HepG2 (cell line): ENCODE results near the gene TGM2. TPM values are rescaled to one million over a fixed set of nuclear protein-coding genes. Genes with fewer than 3 reads are reported as not detected.

ENCODE experiments used
- ATAC-seq: fragments of 200-7000 bp; cut with Tn5 transposase; 3 replicates; pipeline ENCODE4 v1.9.1; 2020; ENCODE audit warnings: mild to moderate bottlenecking, moderate library complexity
- BruUV-seq: library from RNA; stranded (reverse); fragments of 400-500 nt; replicated peaks from 2 replicates; lab custom pipeline; 2021; lab: Mats Ljungman, UMichigan
- CTCF ChIA-PET: fragments of 300-600 bp; formaldehyde crosslinking; extraction: SDS; loops from one replicate; lab custom pipeline; 2021; ENCODE audit warnings: low total read pairs, inconsistent platforms, low intra/inter-chr PET ratio; lab: Yijun Ruan, JAX
- POLR2A ChIA-PET: fragments of 350-600 bp; sonication (Branson Sonifier 250); formaldehyde crosslinking; loops from one replicate; lab custom pipeline; 2020; ENCODE audit warnings: antibody characterized with exemption, inconsistent platforms; lab: Yijun Ruan, JAX
- DNase-seq: peaks from one replicate; pipeline ENCODE4 v3.0.0-alpha.2; 2015; ENCODE audit warnings: low spot score
- FAIRE-seq: peaks from 3 replicates; lab custom pipeline; 2011; peaks lifted over from hg19 to GRCh38; lab: Jason Lieb, UNC
- H2AFZ ChIP-seq: one replicate; pipeline ENCODE4 v1.6.1; 2011; ENCODE audit warnings: low read length, inconsistent platforms
- H3K27ac ChIP-seq: fragments of 300-600 bp; 3 replicates; pipeline ENCODE4 v1.8.0; 2011; ENCODE audit warnings: mixed run types, mild to moderate bottlenecking, mixed read lengths, low read length, inconsistent platforms; ENCODE audit not compliant: insufficient read depth; ENCODE audit errors: extremely low read length
- H3K27me3 ChIP-seq, 2 experiments: fragments of 200-600 bp in 1 of 2; 2 replicates in 1 of 2; 3 replicates in 1 of 2; pipeline versions ENCODE4 v1.6.0 to v1.8.0; 2011; ENCODE audit warnings: low read length in 2 of 2, mild to moderate bottlenecking in 2 of 2, moderate library complexity in 2 of 2, inconsistent platforms in 1 of 2; ENCODE audit not compliant: insufficient read depth in 2 of 2, control insufficient read depth in 1 of 2
- H3K36me3 ChIP-seq, 2 experiments: fragments of 200-600 bp in 1 of 2; replicated peaks in 1 of 2; 2 replicates in 1 of 2; 3 replicates in 1 of 2; pipeline versions ENCODE4 v1.5.1 to v1.8.0; 2011; ENCODE audit warnings: low read length in 2 of 2, inconsistent platforms in 1 of 2; ENCODE audit not compliant: insufficient read depth in 2 of 2, control insufficient read depth in 1 of 2
- H3K4me1 ChIP-seq: 2 replicates; pipeline ENCODE4 v1.5.1; 2012; ENCODE audit warnings: low read length, inconsistent platforms; ENCODE audit not compliant: insufficient read depth
- H3K4me2 ChIP-seq: 2 replicates; pipeline ENCODE4 v1.6.0; 2011; ENCODE audit warnings: low read depth, low read length, inconsistent platforms
- H3K4me3 ChIP-seq, 3 experiments: fragments of 200-600 bp in 1 of 3; sonication (generic), shearing (Covaris generic) in 1 of 3; replicated peaks in 1 of 3; 2 replicates each; pipeline ENCODE4 v1.5.1; 2011 to 2016; ENCODE audit warnings: low read length in 3 of 3, inconsistent platforms in 2 of 3, low read depth in 2 of 3, mild to moderate bottlenecking in 2 of 3, control low read depth in 1 of 3, mixed read lengths in 1 of 3; ENCODE audit not compliant: insufficient read depth in 1 of 3
- H3K79me2 ChIP-seq: one replicate; pipeline ENCODE4 v1.6.1; 2011; ENCODE audit warnings: low read length, inconsistent platforms; ENCODE audit not compliant: insufficient read depth
- H3K9ac ChIP-seq: 2 replicates; pipeline ENCODE4 v1.6.0; 2011; ENCODE audit warnings: mild to moderate bottlenecking, low read depth, low read length, inconsistent platforms; ENCODE audit not compliant: insufficient read depth
- H3K9me3 ChIP-seq: 2 replicates; pipeline ENCODE4 v1.5.1; 2012; ENCODE audit warnings: mild to moderate bottlenecking, low read length
- H4K20me1 ChIP-seq: 2 replicates; pipeline ENCODE4 v1.6.0; 2011; ENCODE audit warnings: inconsistent platforms, mild to moderate bottlenecking, low read length, moderate library complexity; ENCODE audit not compliant: insufficient read depth
- ELF3 ChIP-seq: IDR thresholded peaks from 2 replicates; pipeline ENCODE4 v1.6.1; 2016; ENCODE audit warnings: missing genetic modification reagents, missing compliant biosample characterization
- ELK4 ChIP-seq: sonication (generic); formaldehyde crosslinking; IDR thresholded peaks from 2 replicates; pipeline ENCODE4 v1.9.0; 2021; ENCODE audit warnings: missing genetic modification reagents, borderline replicate concordance
- IRF1 ChIP-seq: sonication (generic); formaldehyde crosslinking; IDR thresholded peaks from 2 replicates; pipeline ENCODE4 v1.4.0; 2020; ENCODE audit warnings: low read depth, mild to moderate bottlenecking, missing genetic modification reagents
- NFATC3 ChIP-seq: sonication (generic); formaldehyde crosslinking; IDR thresholded peaks from 2 replicates; pipeline ENCODE4 v1.5.1; 2020; ENCODE audit warnings: mild to moderate bottlenecking, missing genetic modification reagents
- NR3C1 ChIP-seq: sonication (generic); formaldehyde crosslinking; IDR thresholded peaks from 2 replicates; pipeline ENCODE4 v1.4.0; 2020; ENCODE audit warnings: missing genetic modification reagents
- NRL ChIP-seq: sonication (generic); formaldehyde crosslinking; IDR thresholded peaks from 2 replicates; pipeline ENCODE4 v1.5.0; 2020; ENCODE audit warnings: missing genetic modification reagents, mild to moderate bottlenecking, moderate library complexity, borderline replicate concordance
- ZFY ChIP-seq: sonication (generic); formaldehyde crosslinking; IDR thresholded peaks from 2 replicates; pipeline ENCODE4 v1.4.0; 2020; ENCODE audit warnings: missing genetic modification reagents
- ZNF225 ChIP-seq: sonication (generic); formaldehyde crosslinking; IDR thresholded peaks from 2 replicates; pipeline ENCODE4 v1.4.0; 2020; ENCODE audit warnings: mild to moderate bottlenecking, missing genetic modification reagents
- ZNF280B ChIP-seq: sonication (generic); formaldehyde crosslinking; IDR thresholded peaks from 2 replicates; pipeline ENCODE4 v1.5.0; 2020; ENCODE audit warnings: missing genetic modification reagents, mild to moderate bottlenecking, borderline replicate concordance
- WGBS: methylation state at CpG from one replicate; pipeline ENCODE4 v1.1.6; 2017; ENCODE audit warnings: low lambda C conversion rate; 5-methylcytosine and 5-hydroxymethylcytosine counted together
- in situ Hi-C: cut with HindIII; loops from 2 replicates; pipeline ENCODE4 v1.10.0; 2017; ENCODE audit warnings: low pct_unique_long_range_greater_than_20kb; ENCODE audit not compliant: extremely low pct_ligation_motif_present
- intact Hi-C: fragments of 100-400 bp; cut with micrococcal nuclease; formaldehyde crosslinking; loops from one replicate; pipeline ENCODE4 v1.10.0; 2022; ENCODE audit not compliant: unreplicated experiment
- polyA plus RNA-seq, 8 experiments: library from polyadenylated mRNA; depleted of rRNA in 3 of 8; stranded (reverse) in 7 of 8; unstranded in 1 of 8; fragments of >200 nt; fragmentation: Illumina TruSeq in 4 of 8; extraction: Trizol in 4 of 8; gene quantifications; 2 replicates each; pipeline versions ENCODE4 v1.2.1 to v1.2.3, GENCODE V29; 2011 to 2016; ENCODE audit warnings: low read depth in 4 of 8, missing spikeins in 1 of 8, mixed read lengths in 1 of 8; ENCODE audit not compliant: insufficient read depth in 1 of 8
- total RNA-seq, 5 experiments: library from RNA; depleted of rRNA; stranded (reverse); fragments of >200 nt; fragmentation: Illumina TruSeq; extraction: Trizol; gene quantifications; 2 replicates each; pipeline ENCODE4 v1.2.3, GENCODE V29; 2016; ENCODE audit warnings: low read depth in 1 of 5

Gene TGM2
- total and polyA plus RNA-seq, 2 of the 13 experiments (the other 11 are each of a cell fraction or from before 2014, with no cell fraction given), result 4.2 to 46.4 TPM

- POLR2A ChIA-PET, result no interaction called here
These were observed 17.9 kb downstream of the TGM2 start for GRCh38 chr20:38147163-38147562.

More at GRCh38 chr20:38147163-38147562, 17.9 kb downstream of the TGM2 start:
- Histone ChIP-seq H3K4me1 (peaks cover 43% of the 10 kb centered on the region), H2AFZ (no peak overlapping the region), H3K27ac (no peak overlapping the region), H4K20me1 (no peaks in the 10 kb centered on the region), H3K9me3 (no peaks in the 10 kb centered on the region), H3K79me2 (no peaks in the 10 kb centered on the region), H3K4me3 (no peak overlapping the region), H3K36me3 (peaks cover 5 to 11% of the 10 kb centered on the region in 2 experiments; a peak in 4 of 5 replicates), H3K27me3 (no peaks in the 10 kb centered on the region), H3K9ac (no peak overlapping the region), H3K4me2 (no peak overlapping the region)
- BruUV-seq, result no TSS peak
- in situ Hi-C loops, result no loop called here
- no peak for DNase-seq
- intact Hi-C loops, result no loop called here
- 95% methylated on average over 9 of the region's 9 CpGs for WGBS
- TF ChIP-seq ELK4 (no peak), ZNF280B (CRISPR knock-in tag) (0 out of 2 replicates have a peak, but pooled peaks have one; percentile 7), ZFY (CRISPR knock-in tag) (0 out of 2 replicates have a peak, but pooled peaks have one; percentile 15), NRL (CRISPR knock-in tag) (no peak), NFATC3 (CRISPR knock-in tag) (no peak), ZNF225 (CRISPR knock-in tag) (no peak), IRF1 (CRISPR knock-in tag) (no peak), NR3C1 (CRISPR knock-in tag) (no peak), ELF3 (CRISPR knock-in tag) (no peak)
- CTCF ChIA-PET, result no interaction called here
- no peak for FAIRE-seq
- ATAC-seq, result no peak
